GM19438 (cell line): ENCODE results near the gene RAC2.
A peak's percentile ranks its signal among the peaks of the same experiment; 100 is the strongest.
"Not testable (repeated sequence)": the region's sequence is repeated elsewhere in the genome, so short reads cannot be mapped to it uniquely, and the experiment has no call there.

Experiments
- ATAC-seq: cut with Tn5 transposase; IDR thresholded peaks from one replicate; pipeline ENCODE4 v1.9.1; 2021; ENCODE audit warnings: low read depth; ENCODE audit not compliant: unreplicated experiment

Gene RAC2

GRCh38 chr22:37256075-37256726, 12.1 kb upstream of the RAC2 start:
- ATAC-seq = no peak

DNA sequence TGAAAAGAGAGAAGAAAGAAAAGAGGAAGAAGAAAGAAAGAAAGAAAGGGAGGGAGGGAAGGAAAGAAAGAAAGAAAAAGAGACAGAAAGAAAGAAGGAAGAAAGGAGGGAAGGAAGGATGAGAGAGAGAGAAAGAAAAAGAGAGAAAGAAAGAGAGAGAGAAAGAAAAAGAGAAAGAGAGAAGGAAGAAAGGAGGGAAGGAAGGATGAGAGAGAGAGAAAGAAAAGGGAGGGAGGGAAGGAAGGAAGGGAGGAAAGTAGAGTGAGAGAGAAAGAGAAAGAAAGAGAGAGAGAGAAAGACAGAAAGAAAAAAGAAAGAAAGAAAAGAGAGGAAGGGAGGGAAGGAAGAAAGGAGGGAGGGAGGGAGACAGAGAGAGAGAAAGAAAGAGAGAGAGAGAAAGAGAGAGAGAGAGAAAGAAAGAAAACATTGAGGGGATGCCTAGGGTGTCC, 11.5 kb upstream of the RAC2 start:
- ATAC-seq = no peak

GRCh38 chr22:37254867-37255233, 10.8 kb upstream of the RAC2 start:
- no peak for ATAC-seq

GRCh38 chr22:37254209-37254866, 10.3 kb upstream of the RAC2 start:
- no peak for ATAC-seq

GRCh38 chr22:37253126-37253660, 9.1 kb upstream of the RAC2 start:
- ATAC-seq = no peak

DNA sequence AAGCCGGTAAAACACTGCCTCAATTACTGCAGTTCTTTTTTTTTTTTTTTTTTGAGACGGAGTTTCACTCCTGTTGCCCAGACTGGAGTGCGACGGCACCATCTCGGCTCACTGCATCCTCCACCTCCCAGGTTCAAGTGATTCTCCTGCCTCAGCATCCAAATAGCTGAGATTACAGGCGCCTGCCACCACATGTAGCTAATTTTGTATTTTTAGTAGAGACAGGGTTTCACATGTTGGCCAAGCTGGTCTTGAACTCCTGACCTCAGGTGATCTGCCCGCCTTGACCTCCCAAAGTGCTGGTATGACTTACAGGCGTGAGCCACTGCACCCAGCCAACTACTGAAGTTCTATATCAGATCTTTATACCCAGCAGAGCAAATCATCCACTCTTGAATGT, 7.8 kb upstream of the RAC2 start:
- ATAC-seq = not testable (repeated sequence)

DNA sequence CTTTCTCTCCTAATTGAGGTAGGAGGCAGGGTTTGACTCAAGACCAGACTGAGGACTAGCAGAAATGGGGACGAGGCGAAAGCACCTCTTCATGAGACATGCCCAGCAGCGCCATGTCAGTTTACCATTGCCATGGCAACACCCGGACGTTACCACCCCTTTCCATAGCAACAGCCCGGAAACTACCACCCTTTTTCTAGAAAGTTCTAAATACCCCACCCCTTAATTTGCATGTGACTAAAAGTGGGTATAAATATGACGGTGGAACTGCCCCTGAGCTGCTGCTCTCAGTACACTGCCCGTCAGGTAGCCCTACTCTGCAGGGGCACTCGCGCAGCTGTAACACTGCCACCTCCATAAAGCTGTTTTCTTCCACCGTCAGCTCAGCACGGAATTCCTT, 5.9 kb upstream of the RAC2 start:
- no peak for ATAC-seq

- no peak for ATAC-seq
Observed at GRCh38 chr22:37248251-37248650, 4.2 kb upstream of the RAC2 start.

DNA sequence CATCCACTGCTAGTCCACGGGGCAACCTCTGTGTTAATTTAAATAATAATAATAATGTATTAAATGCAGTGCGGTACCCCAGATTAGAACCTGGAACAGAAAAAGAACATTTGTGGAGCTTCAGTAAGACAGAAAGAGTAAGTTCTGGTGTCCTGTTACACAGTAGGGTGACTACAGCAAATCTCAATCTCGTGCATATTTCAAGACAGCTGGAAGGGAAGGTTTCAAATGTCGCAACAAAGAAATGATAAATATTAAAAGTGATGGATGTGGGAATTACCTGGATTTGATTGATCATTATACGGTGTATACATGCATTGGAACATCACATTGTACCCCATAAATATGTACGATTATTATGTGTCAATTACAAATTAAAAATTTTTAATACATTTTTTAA, 1.7 kb upstream of the RAC2 start:
- no peak for ATAC-seq

- ATAC-seq = no peak
Observed at GRCh38 chr22:37244922-37245722, 1.1 kb upstream of the RAC2 start.

GRCh38 chr22:37243402-37244113, 511 bp downstream of the RAC2 start:
- ATAC-seq = no peak

- peak; percentile 50 for ATAC-seq
Observed at GRCh38 chr22:37242395-37242918, 1.6 kb downstream of the RAC2 start.

GRCh38 chr22:37241351-37242142, 2.5 kb downstream of the RAC2 start:
- no peak for ATAC-seq

GRCh38 chr22:37240941-37241320, 3.1 kb downstream of the RAC2 start:
- ATAC-seq = no peak

DNA sequence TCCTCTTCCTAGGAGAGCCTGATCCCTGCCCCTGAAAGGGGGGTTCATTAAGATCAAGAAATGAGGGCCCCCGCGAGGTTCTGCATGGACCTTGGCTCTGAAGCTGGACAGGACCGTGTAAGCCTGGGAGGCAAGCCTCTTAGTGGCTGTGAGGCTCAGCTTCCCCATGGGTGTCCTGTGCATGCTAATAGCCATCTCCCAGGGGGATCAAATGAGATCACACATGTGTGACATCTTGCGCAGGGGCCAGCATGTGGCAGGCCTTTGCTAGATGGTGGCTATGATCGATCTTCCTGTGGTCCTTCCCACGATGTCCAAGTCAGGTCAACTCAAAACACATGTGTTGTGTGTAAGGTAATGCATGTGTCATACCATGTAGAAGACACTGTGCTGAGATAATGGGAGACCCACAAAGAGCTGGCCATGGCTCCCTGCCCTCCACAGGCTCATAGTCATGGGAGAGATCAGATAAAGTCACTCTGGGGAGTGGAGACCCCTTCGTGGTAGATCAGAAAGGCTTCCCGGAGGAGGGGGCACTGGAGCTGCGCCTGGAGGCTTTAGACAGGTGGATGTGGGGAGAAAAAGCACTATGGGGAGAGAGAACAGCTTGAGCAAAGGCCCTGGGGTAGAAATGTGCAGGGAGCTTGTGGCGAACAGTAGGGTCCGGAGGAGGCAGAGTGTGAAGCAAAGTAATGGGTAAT, 3.7 kb downstream of the RAC2 start:
- ATAC-seq = no peak

DNA sequence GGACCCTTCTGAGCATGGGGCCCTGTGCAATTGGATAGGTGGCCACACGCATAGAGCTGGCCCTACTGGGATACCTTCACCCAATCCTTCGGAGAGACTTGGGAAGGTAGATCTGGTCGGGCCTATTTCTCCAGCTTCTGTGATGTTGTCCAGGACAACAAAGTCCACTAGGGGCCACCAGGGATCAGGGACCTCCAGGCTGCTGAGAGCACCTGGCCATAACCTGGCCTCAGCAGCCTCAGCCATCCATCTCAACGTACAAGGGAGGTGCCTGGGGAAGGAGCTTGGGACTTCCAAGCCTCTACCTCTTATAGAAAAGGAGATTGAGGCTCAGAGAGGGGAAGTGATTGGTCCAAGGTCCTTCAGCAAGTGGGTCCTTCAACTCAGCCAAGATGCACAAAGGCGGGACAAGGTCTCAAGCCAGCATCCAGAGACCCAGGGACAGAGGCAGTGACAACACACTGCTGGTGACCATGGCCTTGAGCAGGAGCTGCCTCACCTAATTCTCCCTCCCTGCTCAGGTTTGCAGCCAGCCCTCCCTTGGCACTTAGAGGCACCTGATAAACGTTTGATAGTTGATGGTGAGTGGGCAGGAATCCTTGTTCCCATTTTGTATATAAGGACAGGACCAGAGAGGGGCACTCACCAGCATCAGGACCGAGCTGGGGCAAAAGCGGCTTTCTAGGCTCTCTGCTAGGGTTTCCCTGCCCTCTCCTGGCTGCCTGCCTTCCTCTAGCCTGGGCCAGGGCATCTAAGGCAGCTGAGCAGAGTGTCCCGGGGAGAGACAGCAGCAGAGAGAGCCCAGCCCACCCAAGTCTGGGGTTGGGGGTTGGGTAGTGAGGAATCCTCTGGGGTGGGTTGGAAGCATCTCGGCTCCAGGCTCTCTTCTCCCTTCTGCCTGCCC, 4.5 kb downstream of the RAC2 start:
- ATAC-seq = no peak

GRCh38 chr22:37237371-37238268, 6.4 kb downstream of the RAC2 start:
- ATAC-seq = no peak
